OCI-LY3 (cell line): Measurements from ENCODE around the gene IFT80.

Experiments used
- CTCF ChIP-seq: fragments of 200-600, 300-600 bp; sonication (generic); IDR thresholded peaks from 2 replicates; pipeline ENCODE4 v1.5.1; 2014; ENCODE audit warnings: antibody characterized with exemption, low read length, low read depth
- EZH2phosphoT487 ChIP-seq: fragments of 200-600 bp; shearing (Covaris generic); IDR thresholded peaks from 2 replicates; pipeline ENCODE4 v1.6.1; 2018; ENCODE audit warnings: antibody characterized with exemption, mixed run types, low read depth

- TF ChIP-seq CTCF (peak; percentile 58), EZH2phosphoT487 (no peak)
These were observed 55.9 kb downstream of the IFT80 start for GRCh38 chr3:160343132-160343531.
